Measurements from ENCODE around the gene FRMPD3.
A peak's percentile ranks its signal among the peaks of the same experiment; 100 is the strongest.

The FRMPD3 gene

GRCh38 chrX:107482046-107482445, 32.6 kb downstream of the FRMPD3 start:
- no peak for DNase-seq

GRCh38 chrX:107484002-107484726, 34.7 kb downstream of the FRMPD3 start:
- DNase-seq = peak; percentile 72

GRCh38 chrX:107485013-107485412, 35.6 kb downstream of the FRMPD3 start:
- DNase-seq = peak; percentile 37

GRCh38 chrX:107493141-107493540, 43.7 kb downstream of the FRMPD3 start:
- DNase-seq = no peak

- DNase-seq = no peak
These were observed 47.3 kb downstream of the FRMPD3 start for GRCh38 chrX:107496786-107497185.

All from fibroblast of upper back skin (primary cell).